GM18499 (cell line): ENCODE data around the gene TTC33.

Experiments
- ATAC-seq: cut with Tn5 transposase; IDR thresholded peaks from one replicate; pipeline ENCODE4 v1.9.1; 2021; ENCODE audit warnings: moderate number of reproducible peaks; ENCODE audit not compliant: insufficient read depth, unreplicated experiment

The TTC33 gene

DNA sequence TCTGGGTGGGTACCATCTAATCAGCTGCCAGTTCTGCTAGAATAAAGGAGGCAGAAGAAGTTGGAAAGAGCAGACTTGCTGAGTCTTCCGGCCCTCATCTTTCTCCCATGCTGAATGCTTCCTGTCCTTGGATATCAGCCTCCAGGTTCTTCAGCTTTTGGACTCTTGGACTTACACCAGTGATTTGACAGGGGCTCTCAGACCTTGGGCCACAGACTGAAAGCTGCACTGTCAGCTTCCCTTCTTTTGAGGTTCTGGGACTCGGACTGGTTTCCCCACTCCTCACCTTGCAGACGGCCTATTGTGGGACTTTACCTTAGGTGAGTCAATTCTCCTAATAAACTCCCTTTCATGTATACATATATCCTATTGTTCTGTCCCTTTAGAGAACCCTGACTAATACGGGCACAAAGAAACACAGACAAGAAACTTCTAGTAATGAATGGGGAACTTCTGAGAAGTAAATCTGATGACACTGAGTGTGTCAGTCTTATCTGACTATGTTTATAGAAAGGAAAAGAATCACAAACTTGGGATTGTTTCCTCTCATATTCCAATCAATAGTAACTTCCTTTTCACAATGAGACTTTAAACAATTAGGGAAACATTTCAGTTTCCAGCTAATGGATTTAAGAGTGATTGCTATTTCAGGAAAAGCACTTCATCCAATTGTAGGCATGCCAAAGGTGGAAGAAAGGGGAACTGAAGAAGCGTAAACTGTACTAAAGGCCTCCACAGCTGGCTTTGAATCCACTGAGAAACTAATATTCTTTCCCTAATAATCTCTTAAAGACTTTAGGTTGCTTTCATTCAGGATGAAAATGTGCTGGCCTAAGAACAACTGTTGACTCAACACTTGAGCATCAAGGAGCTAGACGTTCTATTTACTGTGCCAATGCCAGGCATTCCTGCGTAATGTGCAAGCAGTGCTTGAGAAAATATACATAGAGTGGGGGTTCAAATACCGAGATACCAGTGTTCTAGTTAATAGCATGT, 204.0 kb downstream of the TTC33 start:
- no peak for ATAC-seq

DNA sequence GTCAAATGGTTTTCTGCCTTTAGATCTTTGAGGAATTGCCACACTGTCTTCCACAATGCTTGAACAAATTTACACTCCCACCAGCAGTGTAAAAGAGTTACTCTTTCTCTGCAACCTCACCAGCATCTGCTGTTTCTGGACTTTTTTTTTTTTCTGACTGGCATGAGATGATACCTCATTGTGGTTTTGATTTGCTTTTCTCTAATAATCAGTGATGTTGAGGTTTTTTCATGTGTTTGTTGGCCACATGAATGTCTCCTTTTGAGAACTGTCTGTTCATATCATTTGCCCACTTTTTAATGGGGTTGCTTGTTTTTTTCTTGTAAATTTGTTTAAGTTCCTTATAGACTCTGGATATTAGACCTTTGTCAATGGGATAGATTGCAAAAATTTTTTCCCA, 205.3 kb downstream of the TTC33 start:
- no peak for ATAC-seq

DNA sequence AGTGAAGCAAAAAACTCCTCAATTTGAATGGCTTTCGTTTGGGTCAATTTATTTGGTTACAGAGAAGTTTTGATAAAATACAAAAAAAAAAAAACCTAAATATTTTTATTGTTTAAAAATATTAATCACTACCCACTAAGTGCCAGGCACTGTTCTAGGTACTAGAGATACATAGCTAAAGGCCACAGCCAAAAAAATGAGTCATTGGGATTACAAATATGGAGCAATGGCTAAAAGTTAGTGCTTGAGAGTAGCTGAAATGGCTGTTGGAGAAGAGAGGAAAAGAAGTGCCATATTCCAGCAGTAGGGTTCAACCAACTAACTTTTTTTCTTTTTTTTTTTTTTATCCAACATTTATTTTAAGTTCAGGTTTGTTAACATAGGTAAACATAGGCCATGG, 206.1 kb downstream of the TTC33 start:
- no peak for ATAC-seq

DNA sequence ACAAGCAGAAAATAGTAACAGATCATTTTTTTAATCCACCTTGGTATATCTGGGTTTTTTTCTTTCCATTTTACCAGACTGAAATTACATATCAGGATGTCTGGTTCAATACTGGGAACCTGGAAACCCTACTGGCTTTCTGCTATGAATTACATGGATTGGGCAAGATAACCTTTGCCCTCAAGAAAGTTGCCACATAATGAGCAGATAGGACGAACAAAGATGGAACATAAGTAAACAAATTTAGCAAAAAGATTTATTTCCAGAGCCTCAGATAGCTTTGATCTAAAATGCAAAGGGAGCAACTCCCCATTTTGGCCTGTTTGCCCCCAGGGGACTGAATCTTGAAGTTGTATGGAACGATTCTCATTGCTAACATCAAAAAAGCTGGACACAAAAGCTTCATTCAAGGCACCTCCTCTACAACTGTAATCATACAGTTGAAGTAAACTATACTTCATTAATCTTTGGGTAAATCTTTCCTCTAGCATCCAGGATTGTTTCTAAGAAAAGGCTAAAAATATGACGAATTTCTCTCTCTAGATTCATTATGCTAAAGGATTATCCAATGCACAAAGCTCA, 207.7 kb downstream of the TTC33 start:
- ATAC-seq, result no peak

DNA sequence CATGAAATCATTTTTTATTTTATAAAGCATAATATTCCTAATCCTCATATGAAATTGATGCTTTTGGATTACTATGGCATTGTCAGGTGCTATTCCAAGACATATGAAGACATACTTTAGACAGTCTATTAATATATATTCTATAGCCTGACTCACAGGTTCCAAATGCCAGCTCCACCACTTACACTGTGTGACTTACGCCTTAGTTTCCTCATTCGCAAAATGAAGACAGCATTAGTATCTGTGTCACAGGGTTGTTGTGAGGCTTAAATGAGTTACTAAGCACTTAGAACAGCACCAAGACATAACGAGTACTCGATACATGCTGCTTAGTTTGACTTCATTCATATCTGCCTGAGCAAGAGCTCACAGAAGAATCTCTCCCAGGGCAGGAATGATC, 208.2 kb downstream of the TTC33 start:
- no peak for ATAC-seq

DNA sequence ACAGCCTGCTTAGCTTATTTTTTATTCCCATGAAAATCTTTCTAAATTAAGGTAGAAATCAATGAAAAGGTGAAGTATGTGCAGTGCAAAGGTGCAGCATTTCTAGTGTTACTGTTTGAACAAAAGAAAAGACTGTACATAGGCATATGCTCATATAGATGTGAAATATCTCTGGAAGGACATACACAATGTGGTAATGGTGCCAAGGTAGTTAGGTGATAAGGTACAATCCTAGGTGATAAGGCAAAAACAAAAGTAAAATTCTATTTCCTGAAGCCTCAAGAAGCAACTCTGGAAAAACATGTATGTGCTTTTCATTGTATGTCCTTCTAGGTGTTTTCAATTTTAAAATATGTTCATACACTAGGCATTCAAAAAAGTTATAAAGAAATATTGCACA, 215.5 kb downstream of the TTC33 start:
- no peak for ATAC-seq

DNA sequence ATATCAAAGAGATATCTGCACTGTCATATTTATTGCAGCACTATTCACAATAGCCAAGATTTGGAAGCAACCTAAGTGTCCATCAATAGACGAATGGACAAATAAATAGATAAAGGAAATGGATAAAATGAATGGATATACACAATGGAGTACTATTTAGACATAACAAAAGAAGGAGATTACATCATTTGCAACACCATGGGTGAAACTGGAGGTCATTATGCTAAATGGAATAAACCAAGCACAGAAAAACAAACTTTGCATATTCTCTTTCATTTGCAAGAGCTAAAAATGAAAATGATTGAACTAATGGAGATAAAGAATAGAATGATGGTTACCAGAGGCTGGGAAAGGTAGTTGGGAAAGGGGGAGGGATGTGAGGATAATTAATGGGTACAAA, 231.1 kb downstream of the TTC33 start:
- no peak for ATAC-seq

DNA sequence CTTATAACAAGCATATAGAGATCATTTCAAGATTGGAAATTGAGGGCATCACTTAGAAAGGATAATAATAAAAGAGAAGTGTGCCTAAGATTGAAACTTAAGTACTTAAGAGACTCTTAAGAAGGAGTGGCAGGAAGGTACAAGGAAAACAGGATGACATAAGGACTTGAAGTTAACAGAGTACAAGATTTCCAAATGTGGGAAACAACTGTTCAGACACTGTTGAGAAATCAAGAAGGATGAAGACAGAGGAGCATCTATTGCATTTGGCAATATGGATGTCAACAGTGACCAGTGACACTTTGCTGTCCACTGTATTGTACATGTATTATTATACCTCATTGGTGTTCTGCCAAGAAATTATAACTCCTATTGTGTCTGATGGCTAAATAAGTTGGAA, 233.8 kb downstream of the TTC33 start:
- no peak for ATAC-seq

DNA sequence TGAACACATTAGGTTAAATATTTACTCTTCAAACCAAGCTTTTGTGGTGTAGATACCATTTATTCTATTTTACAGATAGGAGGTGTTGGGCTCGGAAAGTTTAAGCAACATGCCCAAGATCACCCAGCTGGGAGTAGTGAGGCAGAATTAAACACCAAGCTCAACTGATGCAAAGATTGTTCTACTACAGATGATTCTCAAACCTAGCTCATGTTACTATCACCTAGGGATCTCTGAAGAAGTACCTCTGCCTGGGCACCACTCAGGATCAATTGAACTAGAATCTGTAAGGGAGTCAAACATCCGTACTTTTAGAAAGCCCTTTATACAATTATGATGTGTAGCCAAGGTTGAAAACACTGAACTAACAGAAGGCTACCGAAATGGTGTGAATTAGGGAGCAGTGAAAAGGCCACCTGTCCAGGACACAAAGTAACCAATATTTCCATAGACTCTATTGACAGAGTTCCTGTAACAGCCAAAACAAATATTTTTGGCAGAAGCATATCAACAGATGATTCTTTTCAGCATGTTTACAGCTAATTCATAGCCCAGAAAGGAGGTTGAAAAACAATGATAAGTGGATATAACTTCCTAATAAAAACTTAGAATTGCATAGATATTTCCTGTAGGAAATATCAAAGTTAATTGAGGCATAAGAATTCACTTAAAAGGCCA, 234.5 kb downstream of the TTC33 start:
- no peak for ATAC-seq

DNA sequence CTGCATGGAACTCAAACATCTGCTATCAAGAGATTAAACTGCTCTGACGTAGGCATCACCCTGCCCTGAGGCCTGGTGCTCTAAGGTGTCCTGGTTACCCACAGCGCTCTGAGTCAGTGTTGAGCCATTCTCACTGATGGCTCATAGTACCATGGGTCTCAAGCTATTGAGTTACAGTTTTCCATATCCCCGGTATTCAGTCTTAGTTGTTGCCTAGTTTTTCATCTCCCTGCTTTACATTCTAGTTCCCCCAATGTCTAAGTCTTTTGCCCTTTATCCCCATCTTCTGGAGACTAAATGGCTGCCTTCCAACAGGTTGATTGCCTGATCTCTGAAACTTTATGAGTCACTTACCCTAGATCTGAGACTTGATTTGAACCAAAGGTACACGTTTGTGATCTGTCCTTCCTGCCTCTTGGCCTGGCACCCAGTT, 237.3 kb downstream of the TTC33 start:
- ATAC-seq, result no peak

DNA sequence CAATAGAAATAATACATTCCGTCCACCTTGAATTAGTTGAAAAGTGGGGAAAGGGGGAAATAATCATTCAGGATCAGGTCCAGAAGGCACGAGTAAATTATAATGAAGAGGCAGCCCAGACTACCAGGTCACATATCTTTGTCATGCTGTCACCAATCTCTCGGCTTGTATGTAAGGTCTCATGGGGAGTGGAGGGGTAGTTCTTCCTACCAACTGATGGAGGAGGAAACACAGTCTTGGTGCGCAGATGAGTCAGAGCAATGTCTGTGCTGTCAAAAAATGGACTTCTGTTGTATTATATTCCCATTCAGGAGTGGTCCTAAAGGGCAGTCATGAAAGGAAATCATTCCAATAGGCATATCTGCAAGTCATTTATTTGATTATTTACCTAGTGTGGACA, 240.3 kb downstream of the TTC33 start:
- ATAC-seq, result no peak

DNA sequence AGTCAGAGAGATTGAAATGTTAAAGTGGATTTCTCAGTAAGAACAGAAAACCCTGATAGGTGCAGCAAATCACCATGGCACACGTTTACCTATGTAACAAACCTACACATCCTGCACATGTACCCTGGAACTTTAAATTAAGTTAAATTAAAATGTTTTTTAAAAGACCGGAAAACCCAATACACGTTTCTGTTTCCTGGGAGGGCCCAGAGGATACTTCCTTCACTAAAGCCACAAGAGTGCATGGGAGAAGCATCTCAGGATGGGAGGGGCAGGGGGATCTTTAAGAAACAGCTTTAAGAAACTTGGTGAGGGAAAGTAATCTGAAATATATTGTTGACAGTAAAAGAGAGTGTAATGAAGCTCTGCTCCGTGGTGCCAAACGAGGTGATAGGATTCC, 240.8 kb downstream of the TTC33 start:
- ATAC-seq, result no peak

DNA sequence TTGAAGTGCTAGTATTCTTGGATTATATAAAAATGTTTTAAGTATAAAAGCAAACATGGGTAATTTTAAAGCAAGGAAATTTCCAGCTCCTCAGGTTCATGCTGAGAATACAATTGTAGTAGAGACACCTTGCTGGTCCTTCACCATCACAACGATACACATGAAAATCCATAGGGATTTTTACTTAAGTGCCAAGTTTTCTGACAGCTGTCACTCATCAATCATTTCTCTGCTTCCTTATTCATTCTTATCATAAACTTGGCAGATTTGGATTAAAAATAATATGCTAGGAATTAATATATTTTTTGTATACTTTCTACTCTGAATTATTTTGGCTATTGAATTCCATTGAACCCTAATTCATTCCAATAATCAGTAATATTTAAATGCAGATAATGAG, 244.0 kb downstream of the TTC33 start:
- ATAC-seq, result no peak

DNA sequence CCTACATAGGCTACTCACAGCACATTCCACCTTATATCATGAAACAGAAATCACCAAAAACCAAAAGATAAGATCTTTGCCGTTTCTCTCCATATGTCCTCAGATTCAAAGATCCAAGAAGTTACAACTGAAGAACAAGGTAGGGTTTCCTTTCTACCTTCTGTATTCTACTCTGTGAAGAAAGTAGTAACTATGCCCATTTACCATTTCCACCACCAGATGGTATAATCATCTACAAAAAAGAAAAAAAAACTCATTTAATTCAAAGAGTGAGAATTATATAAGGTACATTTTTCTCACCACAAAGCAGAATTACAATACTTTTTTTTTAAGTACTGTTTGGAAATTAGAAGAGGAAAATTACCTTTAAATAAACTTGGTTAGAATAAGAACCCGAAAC, 248.7 kb downstream of the TTC33 start:
- ATAC-seq, result no peak

DNA sequence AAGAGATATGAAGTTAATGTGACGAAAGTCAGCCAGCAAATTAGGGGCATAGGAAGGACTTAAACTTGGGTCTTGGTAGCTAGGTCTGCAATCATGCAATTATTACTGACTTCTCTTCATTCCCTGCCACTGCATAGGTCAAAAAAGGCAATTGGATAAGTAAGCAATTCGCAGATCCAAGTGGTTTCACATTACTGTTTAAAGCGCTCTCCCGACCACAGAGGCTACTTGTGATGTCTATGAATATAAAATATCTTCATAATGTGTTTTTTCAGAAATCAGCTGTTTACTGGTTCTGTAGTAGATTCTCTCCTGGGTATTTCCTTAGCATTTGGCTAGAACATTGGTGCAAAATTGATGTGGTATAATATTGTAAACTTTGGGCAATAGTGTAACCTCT, 250.7 kb downstream of the TTC33 start:
- ATAC-seq, result no peak

DNA sequence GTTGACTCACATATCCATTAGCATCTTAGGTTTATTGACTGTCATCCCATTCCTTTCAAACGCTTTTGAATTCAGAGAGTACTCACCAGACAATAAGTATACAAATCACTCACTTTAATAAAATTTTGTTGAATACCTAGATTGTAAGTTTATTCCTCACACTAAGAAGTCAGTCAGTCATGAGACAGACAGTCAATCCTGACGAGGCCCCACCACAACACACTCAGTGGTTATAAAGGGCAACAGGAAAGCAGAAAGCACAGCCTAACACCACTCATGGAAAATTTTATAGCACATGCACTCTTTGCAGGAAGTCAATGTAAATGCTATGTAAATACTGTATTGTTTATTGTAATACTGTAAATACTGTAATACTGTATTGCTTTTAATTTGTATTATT, 252.3 kb downstream of the TTC33 start:
- no peak for ATAC-seq

DNA sequence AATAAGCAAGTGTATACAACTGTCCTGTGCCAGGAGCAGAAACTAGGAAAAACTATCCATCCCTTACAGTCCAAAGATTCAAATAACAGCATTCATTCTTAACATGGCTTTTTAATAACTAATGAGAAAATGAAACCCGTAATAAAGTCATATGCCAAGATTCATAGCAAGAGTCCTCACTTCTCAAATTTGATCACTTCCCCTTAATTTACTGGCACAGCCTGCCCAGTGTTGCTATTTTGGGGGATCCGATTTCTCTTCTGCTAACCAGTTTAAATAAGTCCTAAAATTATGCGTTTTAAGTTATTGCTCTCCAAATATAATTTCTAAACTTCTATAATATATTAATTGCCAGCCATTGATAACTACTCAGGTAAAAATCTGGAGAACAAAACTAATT, 253.0 kb downstream of the TTC33 start:
- ATAC-seq, result peak; percentile 60

DNA sequence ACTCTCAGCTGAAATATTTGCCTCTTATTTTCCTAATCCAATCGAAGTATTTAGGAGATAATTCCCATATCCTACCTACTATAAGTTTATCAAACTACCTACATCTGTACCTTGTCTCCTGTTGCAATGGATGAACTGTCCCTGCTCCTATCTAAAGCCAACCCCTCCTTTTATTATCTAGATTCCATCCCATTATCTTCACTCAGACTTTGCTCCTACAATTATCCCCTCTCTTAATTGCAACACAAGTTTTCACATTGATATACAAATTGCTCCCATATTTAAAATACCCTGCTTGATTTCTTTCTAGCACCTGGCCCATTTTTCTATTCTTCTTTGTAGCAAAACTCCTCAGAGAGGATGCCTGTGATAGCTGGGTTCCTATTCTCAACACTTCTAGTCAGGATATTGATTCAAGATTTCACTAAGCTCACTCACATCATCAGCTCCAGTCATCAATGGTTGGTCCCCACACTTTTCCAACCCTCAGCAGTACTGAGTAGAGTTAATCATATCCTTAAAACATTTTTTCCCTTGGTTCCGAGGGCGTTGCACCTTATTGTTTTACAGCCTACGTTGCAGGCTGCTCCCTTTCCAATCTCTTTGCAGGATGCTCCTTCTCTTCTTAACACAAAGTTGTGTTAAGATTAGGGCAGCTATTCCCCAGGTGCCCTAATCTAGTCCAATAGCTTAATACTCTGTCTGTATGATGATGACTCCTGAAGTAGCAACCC, 253.9 kb downstream of the TTC33 start:
- ATAC-seq, result no peak

DNA sequence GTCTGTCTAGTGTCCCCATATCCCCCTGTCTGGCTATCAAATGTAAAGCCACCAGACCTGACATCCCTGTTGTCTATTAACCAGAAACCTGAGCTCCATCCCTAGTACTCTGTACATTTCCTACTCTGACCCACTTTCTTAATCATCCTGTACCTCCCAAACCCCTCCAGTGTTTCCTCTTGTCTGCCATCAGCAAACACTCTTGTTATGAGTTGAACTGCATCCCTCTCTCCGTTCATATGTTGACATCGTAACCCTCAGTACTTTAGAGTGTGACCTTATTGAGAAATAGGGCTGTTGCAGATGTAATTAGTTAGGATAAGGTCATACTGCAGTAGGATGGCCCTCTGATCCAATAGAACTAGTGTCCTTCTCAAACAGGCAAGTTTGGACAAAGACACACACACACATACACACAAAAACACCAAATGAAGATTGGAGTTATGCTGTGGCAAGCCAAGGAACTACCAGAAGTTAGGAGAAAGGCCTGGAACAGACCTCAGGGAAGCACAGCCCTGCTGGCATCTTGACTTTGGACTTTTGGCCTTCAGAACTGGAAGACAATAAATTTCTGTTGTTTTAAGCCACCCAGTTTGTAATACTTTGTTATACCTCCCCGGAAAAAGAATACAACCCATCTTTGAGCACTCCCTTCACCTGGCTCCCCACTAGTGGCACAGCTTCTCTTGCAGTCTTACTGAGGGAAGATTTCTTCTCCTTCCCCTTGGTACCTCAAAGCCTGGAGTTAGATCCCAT, 256.1 kb downstream of the TTC33 start:
- no peak for ATAC-seq

DNA sequence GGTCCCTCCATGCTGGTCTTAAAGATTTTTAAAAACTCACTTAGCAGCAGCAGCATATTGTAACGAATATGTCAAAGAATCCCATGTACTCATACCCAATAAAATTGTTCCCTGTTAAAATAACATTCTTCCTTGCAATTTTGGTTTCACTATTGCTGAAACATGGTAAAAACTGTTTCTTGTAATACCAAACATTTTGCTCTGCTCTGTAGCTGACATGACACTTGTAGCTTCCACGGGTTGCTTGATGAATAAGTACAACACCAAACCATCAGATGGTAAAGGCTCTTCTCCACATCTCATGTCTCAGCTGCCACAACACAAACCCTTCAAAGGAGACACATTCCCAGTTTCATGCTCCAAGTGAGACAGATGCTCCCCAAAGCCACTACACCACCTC, 256.8 kb downstream of the TTC33 start:
- no peak for ATAC-seq
